GM19193 (cell line): ENCODE data around the gene RETN.

Experiments used
- POLR2A ChIP-seq: IDR thresholded peaks from 4 replicates; pipeline ENCODE4 v1.6.1; 2011; ENCODE audit not compliant: insufficient read depth, insufficient read length; ENCODE audit errors: extremely low read depth

Gene RETN

GRCh38 chr19:7632340-7633203 is 36.3 kb upstream of the RETN start:
- TF ChIP-seq POLR2A, result no peak

DNA sequence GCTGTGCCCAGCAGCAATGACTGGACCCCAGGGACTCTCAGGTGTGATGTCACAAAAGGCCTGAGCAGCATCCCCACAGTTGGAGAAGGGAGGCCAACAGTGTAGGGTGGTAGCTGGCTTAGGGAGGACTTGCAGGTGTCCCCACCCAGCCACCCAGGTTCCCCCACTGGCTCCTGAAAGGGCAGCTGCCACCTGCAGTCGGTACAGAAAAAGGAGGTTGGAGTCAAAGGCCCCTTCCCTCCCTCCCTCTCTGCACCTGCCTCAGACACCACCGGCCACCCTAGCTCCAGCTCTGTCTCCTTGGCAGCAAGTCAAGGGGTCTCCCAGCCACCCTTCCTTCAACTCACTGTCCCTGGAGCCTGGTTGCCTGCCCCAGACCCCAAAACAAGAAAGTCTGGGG is 35.2 kb upstream of the RETN start, which contains the start of gene PCP2:
Gene PCP2, minus strand, starts transcription at position 22 of the 400 bp plus-strand sequence. CDS start 262 bp downstream, outside the sequence.
- no peak for TF ChIP-seq POLR2A

DNA sequence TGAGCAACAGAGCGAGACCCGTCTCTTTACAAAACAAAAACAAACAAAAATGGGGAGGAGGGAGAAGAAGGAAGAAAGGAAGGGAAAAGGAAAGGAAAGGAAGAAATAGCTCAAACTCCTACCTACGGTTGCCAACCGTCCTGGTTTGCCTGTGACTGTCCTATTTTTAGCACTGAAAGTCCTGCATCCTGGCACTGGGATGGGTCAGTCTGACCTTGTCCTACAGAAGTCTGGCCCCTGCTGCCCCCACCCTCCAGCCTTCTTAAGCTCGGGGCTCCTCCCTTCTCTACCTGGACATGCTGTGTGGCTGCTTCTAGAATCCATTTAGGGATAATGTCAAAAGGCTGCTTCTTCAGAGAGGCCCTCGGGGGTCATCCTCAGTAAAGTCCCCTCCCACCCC is 33.2 kb upstream of the RETN start:
- TF ChIP-seq POLR2A, result no peak

DNA sequence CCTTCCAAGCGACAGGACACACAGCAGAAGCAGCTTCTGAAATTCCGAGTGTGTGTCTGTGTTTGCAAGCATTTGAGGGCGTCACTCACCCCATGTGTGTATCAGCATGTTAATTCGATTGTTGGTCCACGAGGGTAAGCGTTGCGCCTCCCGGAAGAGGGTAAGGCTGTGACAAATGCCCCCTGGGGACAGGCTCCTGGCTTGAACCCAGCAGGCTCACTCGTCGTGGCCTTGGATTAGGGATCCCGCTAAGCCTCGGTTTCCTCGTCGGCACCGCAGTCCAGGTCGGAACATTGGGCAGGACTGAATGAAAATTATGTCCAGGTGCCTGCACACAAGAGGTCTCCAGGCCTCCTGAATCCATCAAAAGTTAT is 32.5 kb upstream of the RETN start:
- TF ChIP-seq POLR2A, result no peak

DNA sequence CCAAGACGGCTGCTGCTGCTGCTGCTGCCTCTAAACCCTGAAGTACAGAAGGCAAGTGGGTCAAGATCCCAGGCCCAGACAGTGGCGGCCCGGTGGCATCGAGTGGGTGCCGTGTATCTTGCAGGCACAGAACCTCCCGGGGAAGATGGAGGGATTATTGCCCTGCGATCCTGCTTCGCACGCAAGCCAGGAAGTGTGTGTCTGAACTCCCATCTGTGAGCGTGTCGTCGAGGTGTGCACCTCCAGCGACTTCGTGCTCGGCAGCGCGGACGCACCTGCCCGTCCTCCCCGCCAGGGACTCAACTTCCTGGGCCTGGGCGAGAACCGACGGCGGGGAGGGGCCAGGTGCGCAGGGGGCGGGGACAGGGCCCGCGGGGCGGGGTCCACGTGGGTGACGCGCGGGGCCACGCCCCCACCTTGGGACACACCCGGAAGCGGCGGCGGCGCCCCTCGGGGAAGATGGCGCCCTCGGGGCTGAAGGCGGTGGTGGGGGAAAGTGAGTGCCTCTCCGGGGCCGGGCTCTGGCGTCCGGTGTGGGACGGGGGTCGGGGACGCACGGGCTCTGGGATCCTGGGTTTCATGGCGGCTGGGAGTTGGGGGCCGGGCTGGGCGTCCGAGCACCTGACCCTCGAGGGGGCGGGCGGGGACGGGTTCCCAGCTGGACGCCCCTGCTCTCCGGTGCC is 32.0 kb upstream of the RETN start, which contains the start of gene STXBP2:
Gene STXBP2, plus strand, starts transcription at position 420 of the 683 bp plus-strand sequence. Its CDS starts 40 bp downstream, at position 460.
- peak; percentile 90 for TF ChIP-seq POLR2A

- TF ChIP-seq POLR2A, result no peak
Observed at GRCh38 chr19:7637374-7638256, 31.2 kb upstream of the RETN start.

- TF ChIP-seq POLR2A, result no peak
Observed at GRCh38 chr19:7638802-7639465, 29.9 kb upstream of the RETN start.

DNA sequence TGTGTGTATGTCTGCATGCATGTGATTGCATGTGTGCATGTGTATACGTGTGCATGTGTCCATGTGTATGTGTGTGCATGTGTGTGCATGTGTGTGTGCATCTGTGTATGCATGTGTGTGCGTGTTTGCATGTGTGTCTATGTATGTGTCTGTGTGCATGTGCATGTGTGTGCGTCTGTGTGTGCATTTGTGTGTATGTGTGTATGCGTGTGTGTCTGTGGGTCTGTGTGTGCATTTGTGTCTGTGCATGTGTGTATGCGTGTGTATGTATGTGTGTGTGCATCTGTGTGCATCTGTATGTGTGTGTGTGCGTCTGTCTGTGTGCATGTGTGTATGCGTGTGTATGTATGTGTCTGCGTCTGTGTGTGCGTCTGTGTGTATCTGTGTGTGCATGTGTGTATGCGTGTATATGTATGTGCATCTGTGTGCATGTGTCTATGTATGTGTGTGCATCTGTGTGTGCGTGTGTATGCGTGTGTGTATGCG is 28.9 kb upstream of the RETN start:
- TF ChIP-seq POLR2A, result no peak

DNA sequence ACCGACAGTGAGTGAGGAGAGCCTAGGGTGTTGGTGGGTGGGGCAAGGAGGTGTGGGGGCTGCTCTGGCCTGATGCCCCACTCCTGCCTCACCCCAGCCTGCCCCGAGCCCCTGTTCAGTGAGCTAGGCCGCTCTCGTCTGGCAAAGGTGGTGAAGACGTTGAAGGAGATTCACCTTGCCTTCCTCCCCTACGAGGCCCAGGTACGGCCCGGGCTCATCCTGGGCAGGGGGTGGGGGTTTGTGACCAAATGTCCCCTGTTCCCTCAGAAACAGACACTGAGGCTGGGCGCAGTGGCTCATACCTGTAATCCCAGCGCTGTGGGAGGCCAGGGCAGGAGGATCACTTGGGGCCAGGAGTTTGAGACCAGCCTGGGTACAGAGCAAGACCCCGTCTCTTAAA is 28.0 kb upstream of the RETN start:
- TF ChIP-seq POLR2A, result no peak

DNA sequence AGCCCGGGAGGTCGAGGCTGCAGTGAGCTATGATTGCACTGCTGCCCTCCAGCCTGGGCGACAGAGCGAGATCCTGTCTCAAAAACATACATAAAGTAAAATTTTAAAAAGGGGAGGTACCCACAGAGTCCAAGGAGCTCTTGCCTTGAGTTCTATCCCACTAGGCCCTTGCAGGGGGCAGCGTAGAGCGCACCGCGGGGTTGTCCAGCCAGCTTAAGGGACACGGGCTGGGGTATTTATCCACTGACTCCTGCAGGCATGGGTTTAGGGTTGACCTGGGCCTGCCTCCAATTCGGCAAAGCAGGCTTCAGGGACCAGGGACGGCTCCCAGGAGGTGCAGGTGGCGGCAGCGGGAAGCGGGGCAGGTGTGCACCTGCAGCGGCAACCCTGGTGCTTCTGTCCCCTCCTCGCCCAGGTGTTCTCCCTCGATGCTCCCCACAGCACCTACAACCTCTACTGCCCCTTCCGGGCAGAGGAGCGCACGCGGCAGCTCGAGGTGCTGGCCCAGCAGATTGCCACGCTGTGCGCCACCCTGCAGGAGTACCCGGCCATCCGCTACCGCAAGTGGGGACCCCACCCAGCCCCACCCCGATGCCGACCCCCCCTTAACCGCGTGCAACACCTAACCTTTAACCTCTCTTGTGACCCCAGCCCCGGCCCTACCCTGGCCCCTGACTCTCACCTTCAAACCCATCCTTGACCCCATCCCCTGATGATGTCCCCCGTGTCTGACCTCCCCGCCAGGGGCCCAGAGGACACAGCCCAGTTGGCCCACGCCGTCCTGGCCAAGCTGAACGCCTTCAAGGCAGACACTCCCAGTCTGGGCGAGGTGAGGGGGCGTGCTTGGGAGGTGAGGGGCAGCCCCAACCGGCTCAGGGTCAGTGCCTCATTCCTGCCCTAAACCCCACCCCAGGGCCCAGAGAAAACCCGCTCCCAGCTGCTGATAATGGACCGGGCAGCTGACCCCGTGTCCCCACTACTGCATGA is 27.3 kb upstream of the RETN start:
- TF ChIP-seq POLR2A, result no peak

DNA sequence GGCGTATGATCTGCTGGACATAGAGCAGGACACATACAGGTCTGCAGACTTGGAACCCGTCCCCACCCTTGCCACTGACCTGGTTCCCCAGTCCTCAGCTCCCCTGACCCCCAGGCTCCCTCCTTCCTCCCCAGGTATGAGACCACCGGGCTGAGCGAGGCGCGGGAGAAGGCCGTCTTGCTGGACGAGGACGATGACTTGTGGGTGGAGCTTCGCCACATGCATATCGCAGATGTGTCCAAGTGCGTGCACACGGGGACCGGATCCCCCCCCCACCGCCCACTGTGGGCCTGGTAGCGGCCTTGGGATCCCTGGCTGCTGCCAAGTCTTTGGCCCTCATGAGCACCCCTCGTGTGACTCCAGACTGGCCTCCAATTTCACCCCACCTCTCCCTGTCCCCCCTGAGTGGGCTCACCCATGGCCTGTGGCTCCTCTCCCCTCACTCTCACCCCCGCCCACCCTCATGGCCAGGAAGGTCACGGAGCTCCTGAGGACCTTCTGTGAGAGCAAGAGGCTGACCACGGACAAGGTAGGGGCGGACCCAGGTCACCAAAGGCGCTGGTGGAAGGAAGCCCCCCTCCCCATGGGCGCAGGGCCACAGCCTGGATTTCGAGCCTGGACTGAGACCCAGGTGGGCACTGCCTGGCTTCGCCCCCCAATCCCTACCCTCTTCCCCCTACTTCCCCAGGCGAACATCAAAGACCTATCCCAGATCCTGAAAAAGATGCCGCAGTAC is 26.4 kb upstream of the RETN start:
- no peak for TF ChIP-seq POLR2A

DNA sequence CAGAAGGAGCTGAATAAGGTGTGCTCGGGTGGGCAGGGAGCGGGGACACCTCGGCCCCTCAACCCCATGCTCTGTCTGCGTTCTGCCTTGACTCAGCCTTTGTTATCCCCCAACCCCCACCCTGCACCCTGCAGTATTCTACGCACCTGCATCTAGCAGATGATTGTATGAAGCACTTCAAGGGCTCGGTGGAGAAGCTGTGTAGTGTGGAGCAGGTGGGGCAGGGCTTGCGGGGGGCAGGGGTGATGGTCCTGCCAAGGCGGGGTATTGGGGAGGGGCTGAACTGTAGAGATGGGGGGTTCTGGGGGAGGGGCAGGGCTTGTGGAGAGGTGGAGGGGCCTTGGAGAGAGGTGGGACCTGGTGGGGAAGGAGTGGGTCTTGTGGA is 25.8 kb upstream of the RETN start:
- no peak for TF ChIP-seq POLR2A

DNA sequence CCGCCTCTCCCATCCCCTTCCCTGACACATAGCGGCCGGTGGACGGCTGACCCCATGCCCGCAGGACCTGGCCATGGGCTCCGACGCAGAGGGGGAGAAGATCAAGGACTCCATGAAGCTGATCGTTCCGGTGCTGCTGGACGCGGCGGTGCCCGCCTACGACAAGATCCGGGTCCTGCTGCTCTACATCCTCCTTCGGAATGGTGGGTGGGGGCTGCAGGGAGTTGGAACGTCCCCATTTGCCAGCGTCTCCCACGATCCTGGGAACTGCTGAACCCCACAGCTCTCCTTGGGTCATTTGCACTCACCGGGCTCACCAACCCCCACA is 24.3 kb upstream of the RETN start:
- TF ChIP-seq POLR2A, result no peak

- TF ChIP-seq POLR2A, result no peak
Observed at GRCh38 chr19:7645163-7645562, 23.7 kb upstream of the RETN start.
